Neural cell (in vitro differentiated cells): ENCODE data around the gene OR10V1.

Experiments used
- CTCF ChIP-seq: fragments of 450-650 bp; IDR thresholded peaks from 2 replicates; pipeline ENCODE4 v1.5.1; 2014; ENCODE audit warnings: antibody characterized with exemption, mild to moderate bottlenecking, moderate library complexity; ENCODE audit not compliant: poor library complexity, severe bottlenecking
- EP300 ChIP-seq: fragments of 450-650 bp; conservative IDR thresholded peaks from 2 replicates; pipeline ENCODE4 v1.6.1; 2014; ENCODE audit warnings: antibody characterized with exemption, mild to moderate bottlenecking, moderate library complexity; ENCODE audit not compliant: poor library complexity, severe bottlenecking
- EZH2 ChIP-seq: fragments of 200-600, 300-800 bp; shearing (Covaris generic), sonication (generic); IDR thresholded peaks from 2 replicates; pipeline ENCODE4 v1.6.1; 2014; ENCODE audit warnings: antibody characterized with exemption, low read length, borderline replicate concordance, mild to moderate bottlenecking; ENCODE audit not compliant: insufficient read depth, poor library complexity, severe bottlenecking
- MXI1 ChIP-seq: fragments of 450-650 bp; conservative IDR thresholded peaks from 2 replicates; pipeline ENCODE4 v1.6.1; 2014; ENCODE audit warnings: antibody characterized with exemption, mild to moderate bottlenecking; ENCODE audit not compliant: poor library complexity, severe bottlenecking
- RAD21 ChIP-seq: fragments of 450-650 bp; conservative IDR thresholded peaks from 2 replicates; pipeline ENCODE4 v1.6.1; 2014; ENCODE audit warnings: antibody characterized with exemption, mild to moderate bottlenecking, moderate library complexity

- TF ChIP-seq CTCF (no peak), MXI1 (no peak), RAD21 (no peak), EZH2 (no peak), EP300 (no peak)
These were observed 15.3 kb upstream of the OR10V1 start for GRCh38 chr11:59728913-59729312.
